Activated T-helper 9 cell treated with anti-CD3 and anti-CD28 coated beads, Interleukin-2, amount 50 U/mL, for 16 hours (primary cell): ENCODE results near the gene MUC4.
"Not testable (repeated sequence)": the region's sequence is repeated elsewhere in the genome, so short reads cannot be mapped to it uniquely, and the experiment has no call there.

Source experiments
- DNase-seq: peaks from one replicate; pipeline ENCODE4 v3.0.0-alpha.2; 2020; ENCODE audit warnings: low read depth

Gene MUC4

GRCh38 chr3:195784031-195784430 is 27.7 kb downstream of the MUC4 start:
- DNase-seq, result not testable (repeated sequence)

GRCh38 chr3:195781236-195781635 is 30.5 kb downstream of the MUC4 start:
- DNase-seq, result not testable (repeated sequence)

- no peak for DNase-seq
Measured at GRCh38 chr3:195777975-195778374, 33.8 kb downstream of the MUC4 start.

- no peak for DNase-seq
Measured at GRCh38 chr3:195774917-195775316, 36.8 kb downstream of the MUC4 start.

GRCh38 chr3:195773956-195774537 is 37.7 kb downstream of the MUC4 start:
- no peak for DNase-seq

GRCh38 chr3:195771646-195772300 is 40.0 kb downstream of the MUC4 start:
- DNase-seq, result no peak

GRCh38 chr3:195770841-195771645 is 40.7 kb downstream of the MUC4 start:
- DNase-seq, result not testable (repeated sequence)

GRCh38 chr3:195770081-195770840 is 41.5 kb downstream of the MUC4 start:
- no peak for DNase-seq

GRCh38 chr3:195769551-195769950 is 42.2 kb downstream of the MUC4 start:
- DNase-seq, result no peak

GRCh38 chr3:195768831-195769303 is 42.9 kb downstream of the MUC4 start:
- DNase-seq, result no peak

- DNase-seq, result no peak
Measured at GRCh38 chr3:195768414-195768813, 43.3 kb downstream of the MUC4 start.

- DNase-seq, result no peak
Measured at GRCh38 chr3:195767792-195768191, 43.9 kb downstream of the MUC4 start.

GRCh38 chr3:195766671-195767070 is 45.1 kb downstream of the MUC4 start:
- no peak for DNase-seq

- DNase-seq, result no peak
Measured at GRCh38 chr3:195764961-195765706, 46.6 kb downstream of the MUC4 start.

GRCh38 chr3:195763843-195764825 is 47.6 kb downstream of the MUC4 start:
- DNase-seq, result no peak

- no peak for DNase-seq
Measured at GRCh38 chr3:195763076-195763830, 48.5 kb downstream of the MUC4 start.

GRCh38 chr3:195762611-195763010 is 49.1 kb downstream of the MUC4 start:
- no peak for DNase-seq

GRCh38 chr3:195762249-195762585 is 49.5 kb downstream of the MUC4 start:
- DNase-seq, result no peak

GRCh38 chr3:195761567-195762248 is 50.0 kb downstream of the MUC4 start:
- no peak for DNase-seq
